Spleen (tissue), 11 donors: ENCODE data around the gene TEX51. TPM values are rescaled to one million over a fixed set of nuclear protein-coding genes. Genes with fewer than 3 reads are reported as not detected.

ENCODE experiments used
- DNase-seq: peaks from one replicate; pipeline ENCODE4 v3.0.0-alpha.2; 2020
- H3K27ac ChIP-seq, 8 donors: fragments of 200-600 bp; sonication (generic) in 7 of 8; 1 replicate in 4 of 8; 2 replicates in 4 of 8; pipeline versions ENCODE4 v1.5.0 to v1.8.0; 2016 to 2021; ENCODE audit warnings: inconsistent platforms in 4 of 8, mild to moderate bottlenecking in 4 of 8, moderate library complexity in 1 of 8
- H3K27me3 ChIP-seq, 7 donors: fragments of 200-600 bp; sonication (generic) in 6 of 7; replicated peaks in 1 of 7; 1 replicate in 4 of 7; 2 replicates in 3 of 7; pipeline versions ENCODE4 v1.5.0 to v1.8.0; 2016 to 2021; ENCODE audit warnings: inconsistent platforms in 3 of 7, mild to moderate bottlenecking in 1 of 7
- H3K36me3 ChIP-seq, 6 donors: fragments of 200-600 bp; sonication (generic) in 5 of 6; 1 replicate in 4 of 6; 2 replicates in 2 of 6; pipeline versions ENCODE4 v1.5.0 to v1.8.0; 2016 to 2021; ENCODE audit warnings: inconsistent platforms in 2 of 6
- H3K4me1 ChIP-seq, 6 donors: fragments of 200-600 bp; sonication (generic) in 5 of 6; 1 replicate in 3 of 6; 2 replicates in 3 of 6; pipeline versions ENCODE4 v1.5.0 to v1.8.0; 2016 to 2021; ENCODE audit warnings: inconsistent platforms in 3 of 6
- H3K4me3 ChIP-seq, 8 donors: fragments of 200-600 bp; sonication (generic) in 7 of 8; 1 replicate in 4 of 8; 2 replicates in 4 of 8; pipeline versions ENCODE4 v1.5.0 to v1.8.0; 2016 to 2021; ENCODE audit warnings: inconsistent platforms in 4 of 8, mild to moderate bottlenecking in 4 of 8, moderate library complexity in 2 of 8
- H3K9me3 ChIP-seq, 8 donors: fragments of 200-600 bp; sonication (generic) in 7 of 8; 1 replicate in 4 of 8; 2 replicates in 4 of 8; pipeline versions ENCODE4 v1.5.0 to v1.8.0; 2016 to 2021; ENCODE audit warnings: inconsistent platforms in 4 of 8
- CTCF ChIP-seq, 11 experiments: fragments of 200-600 bp in 7 of 11; fragments of 450-650 bp in 4 of 11; sonication (generic) in 4 of 11; IDR thresholded peaks in 8 of 11; conservative IDR thresholded peaks in 3 of 11; 1 replicate in 7 of 11; 2 replicates in 4 of 11; pipeline versions ENCODE4 v1.4.0 to v1.8.0; 2016 to 2021; ENCODE audit warnings: antibody characterized with exemption in 11 of 11, inconsistent platforms in 4 of 11, mild to moderate bottlenecking in 1 of 11
- POLR2A ChIP-seq, 3 donors: fragments of 450-650 bp; IDR thresholded peaks; one replicate each; pipeline ENCODE4 v1.5.1; 2017; ENCODE audit warnings: antibody characterized with exemption in 3 of 3, mild to moderate bottlenecking in 1 of 3
- POLR2AphosphoS5 ChIP-seq, 3 donors: sonication (generic); formaldehyde crosslinking; IDR thresholded peaks; one replicate each; pipeline ENCODE4 v1.5.1; 2017; ENCODE audit warnings: antibody characterized with exemption in 3 of 3
- WGBS, 5 donors: extraction: QIAGEN DNeasy Blood & Tissue Kit in 3 of 5; methylation state at CpG; one replicate each; pipeline versions ENCODE4 v1.1.5 to v1.1.7; 2013 to 2018; 5-methylcytosine and 5-hydroxymethylcytosine counted together
- intact Hi-C: fragments of 100-400 bp; cut with DNase I; formaldehyde crosslinking; loops from one replicate; pipeline ENCODE4 v1.15.0; 2023; ENCODE audit warnings: low total_unique reads
- polyA plus RNA-seq, 3 donors: library from polyadenylated mRNA; stranded (reverse); fragments of 200-250 nt; gene quantifications; one replicate each; pipeline ENCODE4 v1.2.1, GENCODE V29; 2013
- total RNA-seq, 7 donors: library from RNA; depleted of rRNA in 3 of 7; stranded (reverse); fragments of >200 nt in 3 of 7; fragmentation: NEBNext Ultra II Directional in 4 of 7; extraction: Animal tissue kit (Norgen Biotek cat#: 25700) in 4 of 7; gene quantifications; one replicate each; pipeline versions ENCODE4 v1.1.0 to v1.2.1, GENCODE V29; 2016 to 2021
- donor health status: healthy with polysubstance abuse.
- donor health status: DM: no; HTN: no; CAD: no; lungs with moderate emphysema.
- donor health status: DM: no; HTN: no; CAD: no.
- donor health status: Bipolar disorder and iron deficiency.
- donor health status: healthy.
- donor health status: DM: no; HTN: no; CAD: no.
- donor health status: DM: yes; HTN: yes; CAD: no.

Gene TEX51
- total and polyA plus RNA-seq, 10 donors, result not detected

DNA sequence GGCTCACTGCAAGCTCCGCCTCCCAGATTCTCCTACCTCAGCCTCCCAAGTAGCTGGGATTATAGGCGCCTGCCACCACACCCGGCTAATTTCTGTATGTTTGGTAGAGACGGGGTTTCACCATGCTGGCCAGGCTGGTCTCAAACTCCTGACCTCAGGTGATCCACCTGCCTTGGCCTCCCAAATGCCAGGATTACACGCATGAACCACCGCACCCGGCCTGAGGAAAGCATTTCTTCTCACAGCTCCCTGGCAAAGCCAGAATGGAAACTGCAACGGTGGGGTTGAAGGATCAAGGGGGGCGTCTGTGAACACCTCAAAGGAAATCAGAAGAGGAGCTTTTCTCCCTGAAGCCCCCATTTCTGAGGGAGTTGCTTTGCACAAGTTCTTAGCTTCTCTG, 11.2 kb upstream of the TEX51 start:
- Histone ChIP-seq H3K9me3 (no peaks in the 10 kb centered on the region), H3K36me3 (no peaks in the 10 kb centered on the region), H3K27me3 (peaks cover 0 to 33% (median 11%) of the 10 kb centered on the region in 7 donors), H3K27ac (no peak overlapping the region), H3K4me1 (peaks cover 0 to 15% (median 9%) of the 10 kb centered on the region in 6 donors), H3K4me3 (no peak overlapping the region)
- 90 to 94% (median 92%) methylated on average over 9 of the region's 9 CpGs for WGBS, 5 donors
- TF ChIP-seq POLR2A (IDR thresholded peaks at IDR 0.05), result no peak
- no peak for TF ChIP-seq POLR2AphosphoS5 (IDR thresholded peaks at IDR 0.05)
- no peak for TF ChIP-seq CTCF (IDR thresholded peaks at IDR 0.05 in 8 of 11, conservative IDR thresholded peaks at IDR 0.05 in 3 of 11)
- no peak for DNase-seq
- intact Hi-C loops, result no loop called here

DNA sequence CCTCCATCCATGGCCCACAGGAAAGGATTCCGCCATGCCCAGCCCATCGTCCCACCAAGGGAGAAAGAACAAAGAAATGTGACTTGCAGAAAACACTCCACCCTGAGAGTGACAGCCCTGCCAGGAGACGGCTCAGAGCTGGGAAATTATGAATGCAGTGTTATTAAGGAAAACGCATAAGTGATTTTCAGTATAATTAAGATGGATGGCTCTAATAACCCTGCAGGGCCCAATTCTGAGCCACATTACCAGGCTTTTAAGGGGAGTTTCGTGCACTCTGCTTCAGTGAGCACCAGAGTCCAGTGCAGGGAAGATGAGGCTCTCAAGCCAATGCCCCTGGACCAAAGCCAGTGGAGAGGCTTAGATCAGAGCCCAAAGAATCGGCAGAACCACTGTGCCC, 10.6 kb upstream of the TEX51 start:
- Histone ChIP-seq H3K4me1 (peaks cover 0 to 15% (median 9%) of the 10 kb centered on the region in 6 donors), H3K4me3 (no peak overlapping the region), H3K36me3 (no peaks in the 10 kb centered on the region), H3K27ac (no peak overlapping the region), H3K9me3 (no peaks in the 10 kb centered on the region), H3K27me3 (peaks cover 0 to 31% (median 11%) of the 10 kb centered on the region in 7 donors)
- DNase-seq, result no peak
- intact Hi-C loops, result no loop called here
- 74 to 79% (median 77%) methylated on average over 6 of the region's 6 CpGs for WGBS, 5 donors
- no peak for TF ChIP-seq POLR2AphosphoS5 (IDR thresholded peaks at IDR 0.05)
- TF ChIP-seq CTCF (IDR thresholded peaks at IDR 0.05 in 8 of 11, conservative IDR thresholded peaks at IDR 0.05 in 3 of 11), result no peak
- no peak for TF ChIP-seq POLR2A (IDR thresholded peaks at IDR 0.05)

GRCh38 chr2:126889071-126889470, 9.6 kb upstream of the TEX51 start:
- Histone ChIP-seq H3K36me3 (no peaks in the 10 kb centered on the region), H3K27me3 (peaks cover 0 to 31% (median 11%) of the 10 kb centered on the region in 7 donors), H3K4me1 (peaks cover 0 to 15% (median 9%) of the 10 kb centered on the region in 6 donors), H3K4me3 (no peak overlapping the region), H3K9me3 (no peaks in the 10 kb centered on the region), H3K27ac (no peak overlapping the region)
- intact Hi-C loops, result no loop called here
- TF ChIP-seq POLR2A (IDR thresholded peaks at IDR 0.05) (no peak), POLR2AphosphoS5 (IDR thresholded peaks at IDR 0.05) (no peak)
- DNase-seq, result peak; percentile 63
- 84 to 95% (median 86%) methylated on average over 6 to 9 of the region's 9 CpGs for WGBS, 5 donors

GRCh38 chr2:126889496-126890135, 9.1 kb upstream of the TEX51 start:
- Histone ChIP-seq H3K4me3 (no peak overlapping the region), H3K36me3 (no peaks in the 10 kb centered on the region), H3K9me3 (no peaks in the 10 kb centered on the region), H3K27me3 (peaks cover 0 to 31% (median 11%) of the 10 kb centered on the region in 7 donors), H3K4me1 (peaks cover 0 to 15% (median 9%) of the 10 kb centered on the region in 6 donors), H3K27ac (no peak overlapping the region)
- TF ChIP-seq POLR2A (IDR thresholded peaks at IDR 0.05), result no peak
- no peak for TF ChIP-seq CTCF (IDR thresholded peaks at IDR 0.05 in 8 of 11, conservative IDR thresholded peaks at IDR 0.05 in 3 of 11)
- no peak for TF ChIP-seq POLR2AphosphoS5 (IDR thresholded peaks at IDR 0.05)
- 86 to 90% (median 88%) methylated on average over 8 of the region's 8 CpGs for WGBS, 5 donors
- intact Hi-C loops, result no loop called here
- DNase-seq, result peak; percentile 57
